DOHH2 (cell line): ENCODE measurements around the gene INPP5B.

Source experiments
- H3F3A ChIP-seq: fragments of 200-600 bp; sonication (generic), shearing (Covaris generic); 2 replicates; pipeline ENCODE4 v1.6.0; 2016; ENCODE audit warnings: antibody characterized with exemption, mild to moderate bottlenecking; ENCODE audit not compliant: control insufficient read depth, insufficient read depth
- H3K27ac ChIP-seq: fragments of 200-600 bp; sonication (generic); 2 replicates; pipeline ENCODE4 v1.5.1; 2014; ENCODE audit warnings: low read depth, mild to moderate bottlenecking, low read length, moderate library complexity
- H3K27me3 ChIP-seq: fragments of 200-600 bp; sonication (generic); 2 replicates; pipeline ENCODE4 v1.6.1; 2014; ENCODE audit warnings: mild to moderate bottlenecking, low read length, mixed read lengths; ENCODE audit not compliant: control insufficient read depth
- H3K36me3 ChIP-seq: fragments of 200-600 bp; sonication (generic); 2 replicates; pipeline ENCODE4 v1.6.1; 2014; ENCODE audit warnings: mild to moderate bottlenecking, low read length, moderate library complexity, mixed read lengths; ENCODE audit not compliant: control insufficient read depth
- H3K4me1 ChIP-seq: fragments of 200-600 bp; sonication (generic); 2 replicates; pipeline ENCODE4 v1.6.1; 2014; ENCODE audit warnings: mild to moderate bottlenecking, low read length, mixed read lengths; ENCODE audit not compliant: control insufficient read depth
- H3K4me2 ChIP-seq: fragments of 200-600 bp; sonication (generic); 2 replicates; pipeline ENCODE4 v1.6.0; 2014; ENCODE audit warnings: mild to moderate bottlenecking, low read length, moderate library complexity
- H3K4me3 ChIP-seq: fragments of 200-600 bp; sonication (generic); 2 replicates; pipeline ENCODE4 v1.5.1; 2014; ENCODE audit warnings: mild to moderate bottlenecking, low read length, mixed read lengths
- H3K79me2 ChIP-seq: fragments of 200-600 bp; sonication (generic); 2 replicates; pipeline ENCODE4 v1.6.1; 2014; ENCODE audit warnings: mild to moderate bottlenecking, low read length, mixed read lengths; ENCODE audit not compliant: control insufficient read depth
- H3K9me2 ChIP-seq: fragments of 200-600 bp; sonication (generic); replicated peaks from 2 replicates; pipeline ENCODE4 v1.6.1; 2014; ENCODE audit warnings: mild to moderate bottlenecking, low read length, mixed read lengths; ENCODE audit not compliant: control insufficient read depth
- H3K9me3 ChIP-seq: fragments of 200-600 bp; sonication (generic); 2 replicates; pipeline ENCODE4 v1.6.1; 2014; ENCODE audit warnings: antibody characterized with exemption, low read length, mixed read lengths; ENCODE audit not compliant: control insufficient read depth, insufficient read depth
- H4K20me1 ChIP-seq: fragments of 200-600 bp; sonication (generic); 2 replicates; pipeline ENCODE4 v1.6.0; 2014; ENCODE audit warnings: low read depth, mild to moderate bottlenecking, antibody characterized with exemption, low read length, moderate library complexity; ENCODE audit not compliant: control insufficient read depth, insufficient read depth
- CTCF ChIP-seq: fragments of 200-600 bp; sonication (generic); IDR thresholded peaks from one replicate; pipeline ENCODE4 v1.5.1; 2014; ENCODE audit warnings: antibody characterized with exemption, mild to moderate bottlenecking, low read depth, low read length; ENCODE audit not compliant: poor library complexity, severe bottlenecking
- EZH2phosphoT487 ChIP-seq: fragments of 200-600 bp; sonication (generic); IDR thresholded peaks from 2 replicates; pipeline ENCODE4 v1.6.1; 2017; ENCODE audit warnings: borderline replicate concordance, mild to moderate bottlenecking, antibody characterized with exemption, low read length, moderate library complexity, mixed read lengths

INPP5B gene

GRCh38 chr1:37846647-37847339 lies 100.1 kb downstream of the INPP5B start:
- TF ChIP-seq EZH2phosphoT487, result no peak
- H3K27ac ChIP-seq, result no peak overlapping the region
- H3K4me2 ChIP-seq, result no peak overlapping the region
- H3K4me1 ChIP-seq, result peaks cover 13% of the 10 kb centered on the region
- peaks cover 86% of the 10 kb centered on the region for H3K79me2 ChIP-seq
- H3F3A ChIP-seq, result 0 out of 2 replicates have a peak, but pooled peaks cover 4% of the 10 kb centered on the region
- H3K4me3 ChIP-seq, result no peak overlapping the region
- H4K20me1 ChIP-seq, result no peaks in the 10 kb centered on the region; the same call in 1 of the 2 replicates
- no peaks in the 10 kb centered on the region for H3K9me2 ChIP-seq
- H3K27me3 ChIP-seq, result no peaks in the 10 kb centered on the region
- peaks cover 48% of the 10 kb centered on the region for H3K36me3 ChIP-seq
- H3K9me3 ChIP-seq, result no peaks in the 10 kb centered on the region

GRCh38 chr1:37845786-37846185 lies 101.1 kb downstream of the INPP5B start:
- no peaks in the 10 kb centered on the region for H3F3A ChIP-seq
- no peaks in the 10 kb centered on the region for H3K9me3 ChIP-seq
- peaks cover 46% of the 10 kb centered on the region for H3K36me3 ChIP-seq
- H3K79me2 ChIP-seq, result peaks cover 76% of the 10 kb centered on the region
- no peak overlapping the region for H3K27ac ChIP-seq
- no peaks in the 10 kb centered on the region; the same call in 1 of the 2 replicates for H4K20me1 ChIP-seq
- TF ChIP-seq EZH2phosphoT487, result no peak
- TF ChIP-seq CTCF, result no peak
- no peaks in the 10 kb centered on the region for H3K27me3 ChIP-seq
- peaks cover 6% of the 10 kb centered on the region for H3K4me1 ChIP-seq
- H3K4me3 ChIP-seq, result no peak overlapping the region
- H3K9me2 ChIP-seq, result no peaks in the 10 kb centered on the region
- H3K4me2 ChIP-seq, result no peak overlapping the region

GRCh38 chr1:37845049-37845646 lies 101.7 kb downstream of the INPP5B start:
- no peaks in the 10 kb centered on the region for H3K9me2 ChIP-seq
- H3K4me2 ChIP-seq, result no peak overlapping the region
- peaks cover 6% of the 10 kb centered on the region for H3K4me1 ChIP-seq

More at GRCh38 chr1:37845049-37845646, 101.7 kb downstream of the INPP5B start:
- peaks cover 70% of the 10 kb centered on the region for H3K79me2 ChIP-seq
- no peaks in the 10 kb centered on the region for H3K9me3 ChIP-seq
- no peak overlapping the region for H3K27ac ChIP-seq
- no peaks in the 10 kb centered on the region for H3K27me3 ChIP-seq
- no peaks in the 10 kb centered on the region; the same call in 1 of the 2 replicates for H4K20me1 ChIP-seq
- no peak overlapping the region for H3K4me3 ChIP-seq
- peaks cover 47% of the 10 kb centered on the region for H3K36me3 ChIP-seq
- TF ChIP-seq CTCF (no peak), EZH2phosphoT487 (no peak)
- no peaks in the 10 kb centered on the region for H3F3A ChIP-seq
